HCT116 (cell line): ENCODE results near the gene NEK9. TPM values are rescaled to one million over a fixed set of nuclear protein-coding genes. Genes with fewer than 3 reads are reported as not detected.

Source experiments
- ATAC-seq: fragments of 200-7000 bp; cut with Tn5 transposase; 2 replicates; pipeline ENCODE4 v1.9.1; 2020; ENCODE audit warnings: mild to moderate bottlenecking, moderate library complexity
- BruUV-seq: library from RNA; stranded (reverse); fragments of 400-500 nt; replicated peaks from 2 replicates; lab custom pipeline; 2021; lab: Mats Ljungman, UMichigan
- CTCF ChIA-PET: fragments of 300-600 bp; sonication (Branson Sonifier 250); formaldehyde crosslinking; loops from one replicate; lab custom pipeline; 2021; ENCODE audit warnings: antibody characterized with exemption; lab: Charles Lee
- POLR2A ChIA-PET: fragments of 300-600, 350-600 bp; sonication (Branson Sonifier 250); formaldehyde crosslinking; loops from one replicate; lab custom pipeline; 2021; ENCODE audit warnings: antibody characterized with exemption; lab: Charles Lee
- RAD21 ChIA-PET, 2 experiments: fragments of 300-600 bp; sonication (Branson Sonifier 250); formaldehyde crosslinking; loops; one replicate each; lab custom pipeline; 2023; ENCODE audit warnings: low total read pairs in 2 of 2; ENCODE audit not compliant: uncharacterized antibody in 2 of 2, unreplicated experiment in 2 of 2, low non-redundant PET in 1 of 2; lab: Charles Lee
- DNase-seq: peaks from one replicate; pipeline ENCODE4 v3.0.0-alpha.2; 2010; ENCODE audit warnings: low read depth, low spot score
- H2AFZ ChIP-seq: fragments of 200-600 bp; shearing (Covaris generic), sonication (generic); 2 replicates; pipeline ENCODE4 v1.6.1; 2017; ENCODE audit warnings: low read depth, mixed run types, mixed read lengths, antibody characterized with exemption, low read length; ENCODE audit not compliant: poor library complexity, severe bottlenecking
- H3K27ac ChIP-seq: 2 replicates; pipeline ENCODE4 v1.5.1; 2012; ENCODE audit warnings: low read depth, low read length
- H3K27me3 ChIP-seq: fragments of 200-600 bp; sonication (generic); 2 replicates; pipeline ENCODE4 v1.6.1; 2016; ENCODE audit warnings: mixed run types, low read length, mixed read lengths; ENCODE audit not compliant: insufficient read depth
- H3K36me3 ChIP-seq, 2 experiments: fragments of 200-500 bp in 1 of 2; fragments of 200-600 bp in 1 of 2; sonication (Bioruptor generic) in 1 of 2; sonication (generic) in 1 of 2; 2 replicates each; pipeline versions ENCODE4 v1.5.1 to v1.6.1; 2014 to 2016; ENCODE audit warnings: low read length in 2 of 2, inconsistent platforms in 1 of 2, mixed read lengths in 1 of 2, mixed run types in 1 of 2; ENCODE audit not compliant: insufficient read depth in 2 of 2, control insufficient read depth in 1 of 2
- H3K4me1 ChIP-seq, 2 experiments: fragments of 200-600 bp in 1 of 2; sonication (generic) in 1 of 2; 2 replicates each; pipeline versions ENCODE4 v1.5.1 to v1.6.1; 2012 to 2017; ENCODE audit warnings: low read length in 2 of 2, inconsistent platforms in 1 of 2, mild to moderate bottlenecking in 1 of 2, mixed read lengths in 1 of 2, mixed run types in 1 of 2, moderate library complexity in 1 of 2; ENCODE audit not compliant: insufficient read depth in 2 of 2, control insufficient read depth in 1 of 2
- H3K4me2 ChIP-seq: fragments of 200-600 bp; sonication (generic); 2 replicates; pipeline ENCODE4 v1.6.1; 2017; ENCODE audit warnings: mixed run types, low read length, mixed read lengths
- H3K4me3 ChIP-seq, 2 experiments: fragments of 200-600 bp in 1 of 2; sonication (generic) in 1 of 2; replicated peaks in 1 of 2; 2 replicates each; pipeline ENCODE4 v1.5.1; 2011 to 2016; ENCODE audit warnings: low read length in 2 of 2, control low read depth in 1 of 2, low read depth in 1 of 2, mild to moderate bottlenecking in 1 of 2, mixed read lengths in 1 of 2, mixed run types in 1 of 2
- H3K79me2 ChIP-seq: fragments of 200-600 bp; sonication (generic); 2 replicates; pipeline ENCODE4 v1.6.1; 2017; ENCODE audit warnings: mild to moderate bottlenecking, mixed run types, low read length, moderate library complexity, mixed read lengths; ENCODE audit not compliant: insufficient read depth
- H3K9ac ChIP-seq: fragments of 200-600 bp; sonication (generic); 2 replicates; pipeline ENCODE4 v1.6.1; 2016; ENCODE audit warnings: low read length, mixed read lengths
- H3K9me2 ChIP-seq: fragments of 200-600 bp; sonication (generic), shearing (Covaris generic); 2 replicates; pipeline ENCODE4 v1.6.1; 2017; ENCODE audit warnings: mixed run types, mild to moderate bottlenecking, moderate library complexity; ENCODE audit not compliant: insufficient read depth
- H3K9me3 ChIP-seq, 2 experiments: fragments of 200-500 bp in 1 of 2; fragments of 200-600 bp in 1 of 2; sonication (Bioruptor generic) in 1 of 2; sonication (generic) in 1 of 2; 2 replicates each; pipeline ENCODE4 v1.6.1; 2014 to 2017; ENCODE audit warnings: low read length in 2 of 2, mixed read lengths in 2 of 2, inconsistent platforms in 1 of 2, low read depth in 1 of 2, mild to moderate bottlenecking in 1 of 2, mixed run types in 1 of 2, moderate library complexity in 1 of 2; ENCODE audit not compliant: control insufficient read depth in 1 of 2, insufficient read depth in 1 of 2
- H4K20me1 ChIP-seq: fragments of 200-600 bp; sonication (generic), shearing (Covaris generic); 2 replicates; pipeline ENCODE4 v1.6.1; 2017; ENCODE audit warnings: mixed run types, mild to moderate bottlenecking, moderate library complexity; ENCODE audit not compliant: insufficient read depth
- ATF3 ChIP-seq: IDR thresholded peaks from 2 replicates; pipeline ENCODE4 v1.6.1; 2012
- CEBPB ChIP-seq: IDR thresholded peaks from 2 replicates; pipeline ENCODE4 v1.6.1; 2012; ENCODE audit warnings: low read depth
- CTCF ChIP-seq, 3 experiments: fragments of 200-600 bp in 1 of 3; sonication (generic) in 1 of 3; IDR thresholded peaks in 2 of 3; conservative IDR thresholded peaks in 1 of 3; 2 replicates each; pipeline ENCODE4 v1.5.1; 2012 to 2017; ENCODE audit warnings: low read depth in 2 of 3, low read length in 2 of 3, antibody characterized with exemption in 1 of 3, borderline replicate concordance in 1 of 3, control low read depth in 1 of 3, mild to moderate bottlenecking in 1 of 3, mixed read lengths in 1 of 3, mixed run types in 1 of 3, moderate library complexity in 1 of 3; ENCODE audit not compliant: insufficient read depth in 1 of 3
- EGR1 ChIP-seq: IDR thresholded peaks from 2 replicates; pipeline ENCODE4 v1.6.1; 2012; ENCODE audit warnings: low read depth
- FOSL1 ChIP-seq: IDR thresholded peaks from 2 replicates; pipeline ENCODE4 v1.6.1; 2012; ENCODE audit warnings: low read depth
- REST ChIP-seq: IDR thresholded peaks from 2 replicates; pipeline ENCODE4 v1.6.1; 2012; ENCODE audit warnings: low read depth
- SIN3A ChIP-seq: IDR thresholded peaks from 2 replicates; pipeline ENCODE4 v1.6.1; 2012; ENCODE audit warnings: low read depth
- intact Hi-C: fragments of 100-400 bp; cut with micrococcal nuclease; formaldehyde crosslinking; loops from 2 replicates; pipeline ENCODE4 v1.10.0; 2022
- total RNA-seq: library from RNA; stranded (reverse); gene quantifications from one replicate; pipeline ENCODE4 v1.2.1, GENCODE V29; 2021; ENCODE audit not compliant: unreplicated experiment

The NEK9 gene
- total RNA-seq, 1 experiment from 2014 or later, result 64.4 TPM

GRCh38 chr14:75066691-75067090 lies 60.2 kb downstream of the NEK9 start:
- ATAC-seq, result no peak
- no peaks in the 10 kb centered on the region for H3K9me2 ChIP-seq
- H4K20me1 ChIP-seq, result no peaks in the 10 kb centered on the region
- H3K27ac ChIP-seq, result no peak overlapping the region
- H3K27me3 ChIP-seq, result no peaks in the 10 kb centered on the region
- peaks cover 16 to 37% of the 10 kb centered on the region in 2 experiments for H3K4me1 ChIP-seq
- H3K4me2 ChIP-seq, result no peak overlapping the region
- ChIA-PET RAD21 (no interaction called here), CTCF (no interaction called here), POLR2A (no interaction called here)
- no peak overlapping the region for H3K9ac ChIP-seq
- no peak overlapping the region for H3K4me3 ChIP-seq
- BruUV-seq, result no TSS peak
- H3K79me2 ChIP-seq, result peaks cover 16% of the 10 kb centered on the region
- H3K36me3 ChIP-seq, result 0 out of 4 replicates have a peak, but pooled peaks cover 0 to under 1% of the 10 kb centered on the region in 2 experiments
- no peak for DNase-seq
- H2AFZ ChIP-seq, result no peak overlapping the region
- H3K9me3 ChIP-seq, result no peaks in the 10 kb centered on the region
- no peak for TF ChIP-seq CEBPB
- no peak for TF ChIP-seq FOSL1
- TF ChIP-seq REST, result no peak
- TF ChIP-seq SIN3A, result no peak
- no peak for TF ChIP-seq EGR1
- no peak for TF ChIP-seq ATF3
- no peak for TF ChIP-seq CTCF (IDR thresholded peaks at IDR 0.05 in 2 of 3, conservative IDR thresholded peaks at IDR 0.05 in 1 of 3; ENCODE audit: borderline replicate concordance in 1 of 3, insufficient read depth in 1 of 3, low read depth in 2 of 3, low read length in 2 of 3)
- intact Hi-C loops, result no loop called here
